Common myeloid progenitor, CD34-positive (primary cell): ENCODE measurements around the gene ZNF575.

Experiments used
- CTCF ChIA-PET: fragments of 350-600 bp; sonication (Branson Sonifier 250); formaldehyde crosslinking; loops from one replicate; lab custom pipeline; 2021; ENCODE audit warnings: antibody characterized with exemption; lab: Charles Lee
- POLR2A ChIA-PET: fragments of 350-600 bp; sonication (Branson Sonifier 250); formaldehyde crosslinking; loops from one replicate; lab custom pipeline; 2021; ENCODE audit warnings: antibody characterized with exemption; lab: Charles Lee
- DNase-seq, 3 donors: peaks; one replicate each; pipeline versions ENCODE4 v3.0.0 to v3.0.0-alpha.2; 2013
- H3K27ac ChIP-seq, 2 experiments: 1 replicate in 1 of 2; 2 replicates in 1 of 2; pipeline ENCODE4 v1.7.0; 2013; ENCODE audit warnings: inconsistent platforms in 2 of 2, low read length in 2 of 2, mild to moderate bottlenecking in 2 of 2, low read depth in 1 of 2, moderate library complexity in 1 of 2; ENCODE audit not compliant: severe bottlenecking in 2 of 2, insufficient read depth in 1 of 2, poor library complexity in 1 of 2
- H3K27me3 ChIP-seq, 5 experiments: replicated peaks in 2 of 5; 1 replicate in 3 of 5; 2 replicates in 2 of 5; pipeline versions ENCODE4 v1.6.1 to v1.7.0; 2013; ENCODE audit warnings: low read length in 4 of 5, mild to moderate bottlenecking in 2 of 5, moderate library complexity in 2 of 5, inconsistent platforms in 1 of 5; ENCODE audit not compliant: insufficient read depth in 5 of 5, control insufficient read depth in 4 of 5
- H3K36me3 ChIP-seq, 4 experiments: 1 replicate in 2 of 4; 2 replicates in 2 of 4; pipeline versions ENCODE4 v1.6.1 to v1.7.0; 2013; ENCODE audit warnings: low read length in 3 of 4, control low read depth in 1 of 4, mild to moderate bottlenecking in 1 of 4; ENCODE audit not compliant: control insufficient read depth in 4 of 4, insufficient read depth in 4 of 4
- H3K4me1 ChIP-seq, 4 experiments: 1 replicate in 3 of 4; 2 replicates in 1 of 4; pipeline versions ENCODE4 v1.6.1 to v1.7.1; 2013; ENCODE audit warnings: low read length in 3 of 4, mild to moderate bottlenecking in 3 of 4, control low read depth in 1 of 4, inconsistent platforms in 1 of 4, moderate library complexity in 1 of 4; ENCODE audit not compliant: control insufficient read depth in 4 of 4, insufficient read depth in 4 of 4; ENCODE audit errors: control extremely low read depth in 1 of 4
- H3K4me3 ChIP-seq, 7 experiments: 1 replicate in 4 of 7; 2 replicates in 3 of 7; pipeline versions ENCODE4 v1.5.1 to v1.7.0; 2013; ENCODE audit warnings: mild to moderate bottlenecking in 7 of 7, low read length in 6 of 7, moderate library complexity in 6 of 7, inconsistent platforms in 2 of 7, low read depth in 2 of 7, control low read depth in 1 of 7; ENCODE audit not compliant: insufficient read depth in 4 of 7, control insufficient read depth in 1 of 7; ENCODE audit errors: extremely low read depth in 1 of 7
- H3K9me3 ChIP-seq, 5 experiments: 1 replicate in 4 of 5; 2 replicates in 1 of 5; pipeline versions ENCODE4 v1.6.1 to v1.7.1; 2013; ENCODE audit warnings: low read length in 4 of 5, mild to moderate bottlenecking in 2 of 5, inconsistent platforms in 1 of 5, low read depth in 1 of 5, moderate library complexity in 1 of 5; ENCODE audit not compliant: control insufficient read depth in 4 of 5, insufficient read depth in 2 of 5; ENCODE audit errors: control extremely low read depth in 1 of 5
- WGBS: methylation state at CpG from one replicate; pipeline ENCODE4 v1.1.5; 2013; ENCODE audit not compliant: insufficient coverage; 5-methylcytosine and 5-hydroxymethylcytosine counted together

The ZNF575 gene

DNA sequence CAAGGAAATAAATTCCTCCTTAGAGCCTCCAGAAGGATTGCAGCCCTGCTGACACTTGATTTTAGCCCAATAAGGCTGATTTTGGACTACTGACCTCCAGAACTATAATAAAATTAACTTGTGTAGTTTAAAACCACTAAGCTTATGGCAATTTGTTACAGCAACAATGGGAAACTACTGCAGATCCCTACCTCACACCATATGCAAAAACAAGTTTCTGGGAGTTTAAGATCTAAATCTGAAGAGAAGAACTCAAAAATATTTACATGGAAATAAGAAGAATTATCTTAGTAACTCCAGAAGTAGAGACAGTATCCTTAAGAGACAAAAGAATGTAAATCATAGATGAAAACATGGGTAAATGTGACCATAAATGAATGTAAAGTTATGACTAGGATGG lies 5.9 kb downstream of the ZNF575 start:
- Histone ChIP-seq H3K4me1 (peaks cover 0 to 11% (median 9%) of the 10 kb centered on the region in 4 experiments), H3K4me3 (no peak overlapping the region), H3K27me3 (no peaks in the 10 kb centered on the region), H3K36me3 (peaks cover 17 to 67% (median 39%) of the 10 kb centered on the region in 4 experiments), H3K27ac (no peak overlapping the region), H3K9me3 (peaks cover 0 to 10% (median 4%) of the 10 kb centered on the region in 5 experiments)
- peak in 1 of 3 donors; percentile 34 for DNase-seq
- ChIA-PET POLR2A (no interaction called here), CTCF (interaction anchor here (12.5 kb wide), 1 partner anchor 15 kb away, joined by 111 read pairs; no protein-coding TSS in a partner anchor)

DNA sequence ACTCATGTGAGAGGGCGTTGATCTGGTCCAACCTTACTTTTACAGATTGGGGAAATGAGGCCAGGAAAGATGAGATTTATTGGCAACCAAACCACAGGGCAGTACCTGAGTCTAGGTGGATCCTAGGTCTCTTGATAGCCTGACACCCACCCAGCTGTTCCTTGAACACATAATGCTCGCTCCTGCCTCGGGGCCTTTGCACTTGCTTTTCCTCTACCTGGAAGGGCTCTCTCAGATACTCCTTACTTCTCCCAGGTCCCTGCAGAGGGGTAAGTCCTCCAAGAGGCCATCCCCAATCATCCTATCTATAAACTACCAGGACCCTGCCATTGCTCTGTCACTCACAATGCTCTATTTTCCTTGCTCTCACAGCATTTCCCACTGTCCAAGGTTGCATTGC lies 7.4 kb downstream of the ZNF575 start:
- no peak overlapping the region for H3K4me3 ChIP-seq
- peaks cover 19 to 78% (median 45%) of the 10 kb centered on the region in 4 experiments for H3K36me3 ChIP-seq
- POLR2A ChIA-PET: no interaction called here
- H3K27me3 ChIP-seq: no peaks in the 10 kb centered on the region
- peaks cover 0 to 4% (median 3%) of the 10 kb centered on the region in 4 experiments for H3K4me1 ChIP-seq
- no peak overlapping the region for H3K27ac ChIP-seq
- CTCF ChIA-PET: interaction anchor here (12.5 kb wide), 1 partner anchor 13 kb away, joined by 111 read pairs; no protein-coding TSS in a partner anchor
- peaks cover 0 to 10% (median 4%) of the 10 kb centered on the region in 5 experiments for H3K9me3 ChIP-seq
- 93% methylated on average over 3 of the region's 3 CpGs for WGBS
- no peak for DNase-seq

- ChIA-PET POLR2A (no interaction called here), CTCF (interaction anchor here (0.9 to 12.5 kb wide), 2 partner anchors 12 to 53 kb away, joined by 4 to 111 read pairs; no protein-coding TSS in a partner anchor)
- H3K4me1 ChIP-seq: no peaks in the 10 kb centered on the region
- no peaks in the 10 kb centered on the region for H3K27me3 ChIP-seq
- no peak for DNase-seq
- no peak overlapping the region for H3K4me3 ChIP-seq
- no CpG with 5 or more reads among the region's 5 CpGs for WGBS
- H3K9me3 ChIP-seq: peaks cover 0 to 10% (median 4%) of the 10 kb centered on the region in 5 experiments
- peaks cover 22 to 79% (median 47%) of the 10 kb centered on the region in 4 experiments for H3K36me3 ChIP-seq
- no peak overlapping the region for H3K27ac ChIP-seq
Measured at GRCh38 chr19:43541920-43542650, 9.1 kb downstream of the ZNF575 start.

DNA sequence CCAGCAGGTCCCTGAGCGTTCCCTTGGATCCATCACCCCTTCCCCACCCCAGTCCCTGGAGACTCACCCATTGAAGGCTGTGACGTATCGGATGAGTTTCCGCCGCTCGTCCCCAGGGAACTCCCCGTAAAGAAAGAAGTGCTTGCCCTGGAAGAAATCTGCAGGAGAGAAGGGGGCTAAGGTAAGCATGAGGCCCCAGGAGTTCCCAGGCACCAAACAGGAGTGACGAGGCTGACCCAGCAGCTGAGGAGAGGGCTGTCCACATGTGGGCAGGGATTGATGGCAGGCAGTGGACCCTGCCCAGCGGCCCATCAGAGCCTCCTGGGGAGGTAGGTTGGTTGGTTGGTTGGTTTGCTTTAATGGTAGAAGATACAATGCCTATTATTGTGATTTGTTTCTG lies 11.1 kb downstream of the ZNF575 start:
- ChIA-PET CTCF (interaction anchor here (1.3 to 12.5 kb wide), 3 partner anchors 10 to 51 kb away, joined by 4 to 111 read pairs (median 11); no protein-coding TSS in a partner anchor), POLR2A (no interaction called here)
- Histone ChIP-seq H3K27me3 (no peaks in the 10 kb centered on the region), H3K4me3 (no peak overlapping the region), H3K4me1 (no peaks in the 10 kb centered on the region), H3K36me3 (peaks cover 21 to 63% (median 39%) of the 10 kb centered on the region in 4 experiments), H3K9me3 (peaks cover 0 to 4% (median 0%) of the 10 kb centered on the region in 5 experiments), H3K27ac (no peak overlapping the region)
- 97% methylated on average over 4 of the region's 9 CpGs for WGBS
- DNase-seq: no peak

GRCh38 chr19:43545276-43545675 lies 12.3 kb downstream of the ZNF575 start:
- POLR2A ChIA-PET: no interaction called here
- DNase-seq: no peak
- H3K27me3 ChIP-seq: no peaks in the 10 kb centered on the region
- peaks cover 19 to 60% (median 37%) of the 10 kb centered on the region in 4 experiments for H3K36me3 ChIP-seq
- H3K4me3 ChIP-seq: no peak overlapping the region
- no peaks in the 10 kb centered on the region for H3K4me1 ChIP-seq
- CTCF ChIA-PET: interaction anchor here (0.7 to 2.8 kb wide), 4 partner anchors 9 to 49 kb away, joined by 3 to 11 read pairs (median 4); no protein-coding TSS in a partner anchor
- H3K9me3 ChIP-seq: no peaks in the 10 kb centered on the region
- WGBS: 100% methylated on average over 5 of the region's 5 CpGs
- no peak overlapping the region for H3K27ac ChIP-seq

DNA sequence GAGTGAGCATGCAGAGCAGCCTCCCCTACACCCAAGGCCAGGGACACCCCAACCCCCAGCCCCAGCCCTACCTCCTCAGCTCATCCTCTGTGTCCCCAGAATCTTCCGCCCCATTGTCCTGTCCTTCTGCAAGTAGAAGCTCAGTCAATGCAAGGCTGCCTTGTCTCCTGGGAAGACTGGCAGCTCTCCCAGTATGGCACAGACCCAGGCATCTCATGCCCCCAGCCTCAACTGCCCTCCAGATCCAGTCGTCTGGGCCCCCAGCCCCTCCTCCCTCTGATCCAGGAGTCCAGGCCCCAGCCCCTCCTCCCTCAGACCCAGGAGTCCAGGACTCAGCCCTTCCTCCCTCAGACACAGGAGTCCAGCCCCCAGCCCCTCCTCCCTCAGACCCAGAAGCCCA lies 13.0 kb downstream of the ZNF575 start:
- Histone ChIP-seq H3K27me3 (no peaks in the 10 kb centered on the region), H3K36me3 (peaks cover 14 to 62% (median 38%) of the 10 kb centered on the region in 4 experiments), H3K4me1 (no peaks in the 10 kb centered on the region), H3K27ac (no peak overlapping the region), H3K4me3 (no peak overlapping the region), H3K9me3 (no peaks in the 10 kb centered on the region)
- DNase-seq: no peak
- ChIA-PET POLR2A (no interaction called here), CTCF (interaction anchor here (0.7 to 2.8 kb wide), 3 partner anchors 10 to 48 kb away, joined by 3 to 11 read pairs (median 4); no protein-coding TSS in a partner anchor)
- 100% methylated on average over 1 of the region's 2 CpGs for WGBS

DNA sequence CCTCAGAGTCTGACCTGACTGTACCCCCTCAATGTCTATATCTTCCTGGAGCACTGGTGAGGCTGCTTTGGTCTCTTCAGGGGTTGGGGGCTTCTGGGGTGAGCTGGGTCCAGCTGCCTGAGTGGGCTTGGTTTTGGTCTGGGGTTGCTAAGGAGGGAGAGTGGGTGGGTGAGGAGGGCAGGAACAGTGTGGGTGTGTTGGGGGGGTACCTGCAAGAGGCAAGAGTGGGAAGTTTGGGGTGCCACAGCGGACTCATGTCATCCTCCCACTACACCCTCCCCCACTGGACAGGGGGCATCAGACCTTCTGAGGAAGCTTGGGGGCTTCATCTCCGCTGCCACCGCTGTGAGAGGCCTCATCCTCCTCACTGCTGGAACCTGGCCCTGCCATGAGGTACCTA lies 13.6 kb downstream of the ZNF575 start:
- WGBS: 100% methylated on average over 2 of the region's 3 CpGs
- POLR2A ChIA-PET: no interaction called here
- no peak for DNase-seq
- H3K9me3 ChIP-seq: no peaks in the 10 kb centered on the region
- no peaks in the 10 kb centered on the region for H3K4me1 ChIP-seq
- peaks cover 14 to 63% (median 42%) of the 10 kb centered on the region in 4 experiments for H3K36me3 ChIP-seq
- no peak overlapping the region for H3K4me3 ChIP-seq
- H3K27ac ChIP-seq: no peak overlapping the region
- CTCF ChIA-PET: interaction anchor here (1.1 to 2.8 kb wide), 3 partner anchors 9 to 48 kb away, joined by 4 to 11 read pairs (median 4); no protein-coding TSS in a partner anchor
- no peaks in the 10 kb centered on the region for H3K27me3 ChIP-seq
